ENCODE data around the gene NEK7.

GRCh38 chr1:198326915-198327314 lies 170.1 kb downstream of the NEK7 start:
- TF ChIP-seq, protein P1, sequence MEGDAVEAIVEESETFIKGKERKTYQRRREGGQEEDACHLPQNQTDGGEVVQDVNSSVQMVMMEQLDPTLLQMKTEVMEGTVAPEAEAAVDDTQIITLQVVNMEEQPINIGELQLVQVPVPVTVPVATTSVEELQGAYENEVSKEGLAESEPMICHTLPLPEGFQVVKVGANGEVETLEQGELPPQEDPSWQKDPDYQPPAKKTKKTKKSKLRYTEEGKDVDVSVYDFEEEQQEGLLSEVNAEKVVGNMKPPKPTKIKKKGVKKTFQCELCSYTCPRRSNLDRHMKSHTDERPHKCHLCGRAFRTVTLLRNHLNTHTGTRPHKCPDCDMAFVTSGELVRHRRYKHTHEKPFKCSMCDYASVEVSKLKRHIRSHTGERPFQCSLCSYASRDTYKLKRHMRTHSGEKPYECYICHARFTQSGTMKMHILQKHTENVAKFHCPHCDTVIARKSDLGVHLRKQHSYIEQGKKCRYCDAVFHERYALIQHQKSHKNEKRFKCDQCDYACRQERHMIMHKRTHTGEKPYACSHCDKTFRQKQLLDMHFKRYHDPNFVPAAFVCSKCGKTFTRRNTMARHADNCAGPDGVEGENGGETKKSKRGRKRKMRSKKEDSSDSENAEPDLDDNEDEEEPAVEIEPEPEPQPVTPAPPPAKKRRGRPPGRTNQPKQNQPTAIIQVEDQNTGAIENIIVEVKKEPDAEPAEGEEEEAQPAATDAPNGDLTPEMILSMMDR (IDR thresholded peaks at IDR 0.05; ENCODE audit: low read length) = no peak
- no peak for TF ChIP-seq EZH2 (IDR thresholded peaks at IDR 0.05; ENCODE audit: borderline replicate concordance, low read length)

All from OCI-LY1 (cell line).